DOHH2 (cell line): ENCODE results near the gene ELAVL3.

ENCODE experiments used
- CTCF ChIP-seq: fragments of 200-600 bp; sonication (generic); IDR thresholded peaks from one replicate; pipeline ENCODE4 v1.5.1; 2014; ENCODE audit warnings: antibody characterized with exemption, mild to moderate bottlenecking, low read depth, low read length; ENCODE audit not compliant: poor library complexity, severe bottlenecking
- EZH2phosphoT487 ChIP-seq: fragments of 200-600 bp; sonication (generic); IDR thresholded peaks from 2 replicates; pipeline ENCODE4 v1.6.1; 2017; ENCODE audit warnings: borderline replicate concordance, mild to moderate bottlenecking, antibody characterized with exemption, low read length, moderate library complexity, mixed read lengths

- TF ChIP-seq EZH2phosphoT487: no peak
- TF ChIP-seq CTCF: no peak
Observed at GRCh38 chr19:11461453-11461852, 19.4 kb downstream of the ELAVL3 start.
